ENCODE measurements around the gene MRPS16. TPM values are rescaled to one million over a fixed set of nuclear protein-coding genes. Genes with fewer than 3 reads are reported as not detected.

Gene MRPS16
- total and polyA plus RNA-seq, 9 of the 15 experiments (the other 6 are each of a cell fraction or from before 2014, with no cell fraction given) = 65.0 to 239 (median 146) TPM

GRCh38 chr10:73244866-73245477, 7.5 kb downstream of the MRPS16 start (continued):
- 0 out of 2 replicates have a peak, but pooled peaks have one; percentile 31 for TF ChIP-seq MEF2D (tag; conservative IDR thresholded peaks at IDR 0.05; ENCODE audit: low read depth)
- peak; percentile 70 for TF ChIP-seq HES1 (IDR thresholded peaks at IDR 0.05; ENCODE audit: low read depth)
- TF ChIP-seq ZNF518B (CRISPR knock-in tag; IDR thresholded peaks at IDR 0.05) = no peak
- no peak; a peak in 1 of 4 replicates for TF ChIP-seq NRF1 (conservative IDR thresholded peaks at IDR 0.05 in 1 of 2, IDR thresholded peaks at IDR 0.05 in 1 of 2)
- TF ChIP-seq ESRRA (IDR thresholded peaks at IDR 0.05; ENCODE audit: borderline replicate concordance, low read depth) = peak; percentile 47; the same call in 1 of the 2 replicates
- TF ChIP-seq RCOR1 (IDR thresholded peaks at IDR 0.05; ENCODE audit: borderline replicate concordance in 1 of 2, low read depth in 2 of 2, low read length in 2 of 2) = peak; percentile 58 to 89; a peak in 2 of 4 replicates
- peak; percentile 53; the same call in 1 of the 2 replicates for TF ChIP-seq CREM (IDR thresholded peaks at IDR 0.05; ENCODE audit: low read depth)
- TF ChIP-seq CHCHD3 (CRISPR knock-in tag; IDR thresholded peaks at IDR 0.05) = no peak
- no peak for TF ChIP-seq ELK1 (CRISPR knock-in tag; IDR thresholded peaks at IDR 0.05)
- TF ChIP-seq BRD4 (IDR thresholded peaks at IDR 0.05) = no peak
- no peak; a peak in 1 of 4 replicates for TF ChIP-seq TEAD1 (CRISPR knock-in tag; IDR thresholded peaks at IDR 0.05)
- TF ChIP-seq CC2D1A (IDR thresholded peaks at IDR 0.05) = peak; percentile 91; the same call in 1 of the 2 replicates
- no peak for TF ChIP-seq RBM17 (IDR thresholded peaks at IDR 0.05; ENCODE audit: borderline replicate concordance, low read depth, low read length)
- no peak for TF ChIP-seq HNRNPLL (IDR thresholded peaks at IDR 0.05; ENCODE audit: low read depth, low read length, poor library complexity, severe bottlenecking)
- peak; percentile 62 for TF ChIP-seq TAF9B (IDR thresholded peaks at IDR 0.05; ENCODE audit: partially characterized antibody)
- peak; percentile 58; the same call in 1 of the 2 replicates for TF ChIP-seq MXI1 (IDR thresholded peaks at IDR 0.05; ENCODE audit: low read depth, low read length)
- TF ChIP-seq OTX1 (CRISPR knock-in tag; IDR thresholded peaks at IDR 0.05) = no peak
- TF ChIP-seq USF1 (CRISPR knock-in tag; IDR thresholded peaks at IDR 0.05) = no peak
- peak; percentile 69 for TF ChIP-seq CCNT2 (IDR thresholded peaks at IDR 0.05; ENCODE audit: borderline replicate concordance, extremely low read depth, insufficient read length, low read depth, low read length)
- no peak for TF ChIP-seq PPARD (CRISPR knock-in tag; IDR thresholded peaks at IDR 0.05)
- TF ChIP-seq TSC22D4 (tag; IDR thresholded peaks at IDR 0.05) = no peak
- TF ChIP-seq DIDO1 (tag; IDR thresholded peaks at IDR 0.05; ENCODE audit: low read depth) = no peak
- TF ChIP-seq ZFP36 (IDR thresholded peaks at IDR 0.05; ENCODE audit: low read depth, low read length, partially characterized antibody) = peak; percentile 66
